ENCODE measurements around the gene LPGAT1. TPM values are rescaled to one million over a fixed set of nuclear protein-coding genes. Genes with fewer than 3 reads are reported as not detected.

LPGAT1 gene
- total RNA-seq, 4 donors from 2014 or later, result 19.3 to 345 (median 37.4) TPM

DNA sequence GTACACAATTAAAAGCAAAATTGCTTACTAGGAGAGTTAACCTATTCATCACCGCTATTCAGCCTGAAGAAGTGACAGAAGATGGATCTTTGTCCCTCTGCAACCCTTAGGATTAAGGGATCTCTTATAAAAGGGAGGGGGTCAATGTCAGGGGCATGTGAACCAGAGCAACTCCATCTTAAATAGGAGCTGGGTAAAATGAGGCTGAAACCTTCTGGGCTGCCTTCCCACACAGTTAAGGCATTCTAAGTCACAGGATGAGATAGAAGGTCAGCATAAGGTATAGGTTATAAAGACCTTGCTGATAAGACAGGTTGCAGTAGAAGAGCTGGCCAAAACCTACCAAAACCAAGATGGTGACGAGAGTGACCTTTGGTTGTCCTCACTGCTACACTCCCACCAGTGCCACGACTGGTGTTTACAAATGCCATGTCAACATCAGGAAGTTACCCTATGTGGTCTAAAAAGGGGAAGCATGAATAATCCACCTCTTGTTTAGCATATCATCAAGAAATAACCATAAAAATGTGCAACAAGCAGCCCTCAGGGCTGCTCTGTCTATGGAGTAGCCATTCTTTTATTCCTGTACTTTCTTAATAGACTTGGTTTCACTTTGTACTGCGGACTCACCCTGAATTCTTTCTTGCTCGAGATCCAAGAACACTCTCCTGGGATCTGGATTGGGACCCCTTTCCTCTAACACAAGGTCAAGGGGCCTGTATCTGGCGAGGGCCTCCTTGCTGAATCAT, 119.8 kb downstream of the LPGAT1 start:
- WGBS, 2 donors (ENCODE audit: low coverage in 1 of 2), result 58 to 89% methylated on average over 2 to 6 of the region's 6 CpGs
- in situ Hi-C loops (cut with MboI; ENCODE audit: low pct_ligation_motif_present in 1 of 4, low pct_unique_long_range_greater_than_20kb in 1 of 4, low sequenced_read_pairs in 3 of 4), result loop anchor here in 1 of 4 donors (25.0 kb wide), 1 partner anchor 252 kb away; no protein-coding TSS in a partner anchor
- TF ChIP-seq, protein P1, sequence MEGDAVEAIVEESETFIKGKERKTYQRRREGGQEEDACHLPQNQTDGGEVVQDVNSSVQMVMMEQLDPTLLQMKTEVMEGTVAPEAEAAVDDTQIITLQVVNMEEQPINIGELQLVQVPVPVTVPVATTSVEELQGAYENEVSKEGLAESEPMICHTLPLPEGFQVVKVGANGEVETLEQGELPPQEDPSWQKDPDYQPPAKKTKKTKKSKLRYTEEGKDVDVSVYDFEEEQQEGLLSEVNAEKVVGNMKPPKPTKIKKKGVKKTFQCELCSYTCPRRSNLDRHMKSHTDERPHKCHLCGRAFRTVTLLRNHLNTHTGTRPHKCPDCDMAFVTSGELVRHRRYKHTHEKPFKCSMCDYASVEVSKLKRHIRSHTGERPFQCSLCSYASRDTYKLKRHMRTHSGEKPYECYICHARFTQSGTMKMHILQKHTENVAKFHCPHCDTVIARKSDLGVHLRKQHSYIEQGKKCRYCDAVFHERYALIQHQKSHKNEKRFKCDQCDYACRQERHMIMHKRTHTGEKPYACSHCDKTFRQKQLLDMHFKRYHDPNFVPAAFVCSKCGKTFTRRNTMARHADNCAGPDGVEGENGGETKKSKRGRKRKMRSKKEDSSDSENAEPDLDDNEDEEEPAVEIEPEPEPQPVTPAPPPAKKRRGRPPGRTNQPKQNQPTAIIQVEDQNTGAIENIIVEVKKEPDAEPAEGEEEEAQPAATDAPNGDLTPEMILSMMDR (IDR thresholded peaks at IDR 0.05), result no peak
- TF ChIP-seq POLR2A (IDR thresholded peaks at IDR 0.05), result no peak
- TF ChIP-seq EP300 (IDR thresholded peaks at IDR 0.05; ENCODE audit: low read depth), result no peak
- Histone ChIP-seq H3K27me3 (no peaks in the 10 kb centered on the region), H3K4me1 (no peaks in the 10 kb centered on the region), H3K36me3 (no peaks in the 10 kb centered on the region), H3K9me3 (no peaks in the 10 kb centered on the region), H3K4me3 (no peak overlapping the region), H3K27ac (no peak overlapping the region)
- DNase-seq, result no peak
- intact Hi-C loops (cut with DNase I; ENCODE audit: low total_unique reads), result no loop called here

DNA sequence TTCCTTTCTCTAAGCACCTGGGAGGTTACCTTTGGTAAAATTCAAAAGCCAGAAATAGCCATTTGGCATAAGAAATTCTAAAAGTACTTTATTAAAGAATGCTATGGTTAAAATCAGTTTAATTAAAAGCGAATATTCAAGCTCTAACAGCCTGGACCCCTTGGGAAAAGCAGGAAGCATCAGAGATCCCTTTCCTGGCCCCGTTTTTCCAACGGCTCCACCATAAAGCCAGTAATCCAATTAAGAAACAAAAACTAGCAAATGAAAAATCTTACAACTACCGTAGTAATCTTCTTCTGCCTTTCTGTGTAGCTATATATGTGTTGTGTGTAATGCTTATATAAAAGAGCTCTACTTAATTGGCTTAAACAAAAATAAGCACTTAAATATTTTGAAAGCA, 121.6 kb downstream of the LPGAT1 start:
- H3K36me3 ChIP-seq, result no peaks in the 10 kb centered on the region
- intact Hi-C loops (cut with DNase I; ENCODE audit: low total_unique reads) (no loop called here), in situ Hi-C loops (cut with MboI; ENCODE audit: low pct_ligation_motif_present in 1 of 4, low pct_unique_long_range_greater_than_20kb in 1 of 4, low sequenced_read_pairs in 3 of 4) (loop anchor here in 1 of 4 donors (25.0 kb wide), 1 partner anchor 253 kb away; no protein-coding TSS in a partner anchor)
- no peaks in the 10 kb centered on the region for H3K27me3 ChIP-seq
- no peak overlapping the region for H3K27ac ChIP-seq
- no peaks in the 10 kb centered on the region for H3K4me1 ChIP-seq
- no peak for TF ChIP-seq POLR2AphosphoS5 (IDR thresholded peaks at IDR 0.05)
- no peak overlapping the region for H3K4me3 ChIP-seq
- no peaks in the 10 kb centered on the region for H3K9me3 ChIP-seq
- DNase-seq, result no peak
- WGBS, 2 donors (ENCODE audit: low coverage in 1 of 2), result 75 to 86% methylated on average over 4 of the region's 4 CpGs

DNA sequence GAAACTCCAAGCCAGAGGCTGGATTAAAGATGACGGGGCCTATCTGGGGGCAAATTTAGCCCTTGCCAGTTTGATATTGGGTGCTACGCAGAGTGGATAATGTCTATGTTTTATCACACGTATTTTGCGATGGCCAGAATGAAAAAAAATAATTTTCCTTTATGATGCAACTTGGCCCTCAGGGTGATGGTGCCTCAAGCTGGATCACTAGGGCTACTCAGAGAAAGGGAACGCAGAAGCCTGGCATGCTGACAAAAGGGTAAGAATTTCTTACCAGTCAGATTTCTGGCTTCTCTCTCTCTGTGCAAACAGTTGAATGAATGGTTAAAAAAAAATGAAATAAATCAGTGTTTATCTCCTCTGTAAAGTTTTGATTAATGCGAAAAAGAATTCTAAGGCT, 122.6 kb downstream of the LPGAT1 start:
- in situ Hi-C loops (cut with MboI; ENCODE audit: low pct_ligation_motif_present in 1 of 4, low pct_unique_long_range_greater_than_20kb in 1 of 4, low sequenced_read_pairs in 3 of 4) (loop anchor here in 1 of 4 donors (25.0 kb wide), 1 partner anchor 254 kb away; no protein-coding TSS in a partner anchor), intact Hi-C loops (cut with DNase I; ENCODE audit: low total_unique reads) (no loop called here)
- H3K27ac ChIP-seq, result no peak overlapping the region
- no peaks in the 10 kb centered on the region for H3K4me1 ChIP-seq
- no peak for TF ChIP-seq EP300 (IDR thresholded peaks at IDR 0.05; ENCODE audit: low read depth)
- no peak for TF ChIP-seq POLR2AphosphoS5 (IDR thresholded peaks at IDR 0.05)
- no peak for TF ChIP-seq POLR2A (IDR thresholded peaks at IDR 0.05)
- TF ChIP-seq, protein P1 (IDR thresholded peaks at IDR 0.05), result no peak
- H3K4me3 ChIP-seq, result no peak overlapping the region
- no peaks in the 10 kb centered on the region for H3K9me3 ChIP-seq
- no peaks in the 10 kb centered on the region for H3K36me3 ChIP-seq
- no peaks in the 10 kb centered on the region for H3K27me3 ChIP-seq
- no peak for DNase-seq
- WGBS, 2 donors (ENCODE audit: low coverage in 1 of 2), result 90 to 98% methylated on average over 3 to 6 of the region's 6 CpGs

DNA sequence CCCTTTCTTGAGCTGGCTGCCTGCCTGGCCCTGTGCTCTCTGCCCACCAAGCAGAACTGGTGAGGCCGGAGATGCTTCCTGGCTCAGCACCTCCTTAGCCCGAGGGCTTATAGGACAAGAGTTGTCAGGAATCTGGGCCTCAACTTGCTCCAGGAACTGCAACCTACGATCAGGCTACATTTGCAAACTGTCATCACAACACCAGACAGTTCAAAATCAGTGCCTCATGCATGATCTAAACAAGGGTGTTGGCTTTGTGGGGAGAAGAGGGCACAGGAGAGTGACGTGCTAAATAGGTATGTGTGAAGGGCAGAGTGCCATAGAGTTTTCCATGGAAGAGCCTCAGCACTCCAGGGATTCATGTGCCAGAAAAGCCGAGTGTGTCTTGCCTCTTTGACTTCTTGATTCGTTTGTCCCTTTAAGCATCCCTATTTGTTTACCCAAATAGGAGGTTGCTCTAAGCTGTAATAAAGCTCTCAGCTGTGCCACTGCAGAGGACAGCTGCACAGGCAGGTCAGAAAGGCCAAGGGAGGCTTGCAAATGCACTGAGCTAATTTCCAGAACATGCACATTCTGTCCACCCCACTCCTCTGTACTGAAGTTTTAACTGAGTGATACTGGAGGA, 125.0 kb downstream of the LPGAT1 start:
- Histone ChIP-seq H3K27me3 (no peaks in the 10 kb centered on the region), H3K9me3 (no peaks in the 10 kb centered on the region), H3K36me3 (no peaks in the 10 kb centered on the region), H3K4me1 (no peaks in the 10 kb centered on the region), H3K4me3 (no peak overlapping the region), H3K27ac (no peak overlapping the region)
- 58 to 72% methylated on average over 3 to 6 of the region's 6 CpGs for WGBS, 2 donors (ENCODE audit: low coverage in 1 of 2)
- no peak for DNase-seq
- intact Hi-C loops (cut with DNase I; ENCODE audit: low total_unique reads), result no loop called here
- in situ Hi-C loops (cut with MboI; ENCODE audit: low pct_ligation_motif_present in 1 of 4, low pct_unique_long_range_greater_than_20kb in 1 of 4, low sequenced_read_pairs in 3 of 4), result loop anchor here in 1 of 4 donors (25.0 kb wide), 1 partner anchor 257 kb away; no protein-coding TSS in a partner anchor
- no peak for TF ChIP-seq POLR2AphosphoS5 (IDR thresholded peaks at IDR 0.05)
- no peak for TF ChIP-seq POLR2A (IDR thresholded peaks at IDR 0.05)
- TF ChIP-seq, protein P1 (IDR thresholded peaks at IDR 0.05), result no peak
- no peak for TF ChIP-seq EP300 (IDR thresholded peaks at IDR 0.05; ENCODE audit: low read depth)

All from transverse colon (tissue), 4 donors.